GM23338 (cell line): ENCODE measurements around the gene LRRC27. TPM values are rescaled to one million over a fixed set of nuclear protein-coding genes. Genes with fewer than 3 reads are reported as not detected.

ENCODE experiments used
- ATAC-seq: fragments of 200-7000 bp; cut with Tn5 transposase; 3 replicates; pipeline ENCODE4 v1.9.1; 2020
- DNase-seq: peaks from one replicate; pipeline ENCODE4 v3.0.0-alpha.2; 2015; ENCODE audit warnings: low spot score
- H2AFZ ChIP-seq: fragments of 200-600 bp; sonication (generic); 2 replicates; pipeline ENCODE4 v1.8.0; 2016; ENCODE audit warnings: antibody characterized with exemption, mild to moderate bottlenecking, moderate library complexity
- H3F3A ChIP-seq: fragments of 200-600 bp; sonication (generic); replicated peaks from 2 replicates; pipeline ENCODE4 v1.8.0; 2017; ENCODE audit warnings: antibody characterized with exemption, mixed run types, low read depth
- H3K27ac ChIP-seq: fragments of 200-600 bp; sonication (generic); 2 replicates; pipeline ENCODE4 v1.6.1; 2016; ENCODE audit warnings: low read depth
- H3K27me3 ChIP-seq: fragments of 200-600 bp; sonication (generic); 2 replicates; pipeline ENCODE4 v1.8.0; 2016; ENCODE audit warnings: mild to moderate bottlenecking, mixed run types, moderate library complexity; ENCODE audit not compliant: insufficient read depth
- H3K36me3 ChIP-seq: fragments of 200-600 bp; sonication (generic); 2 replicates; pipeline ENCODE4 v1.8.0; 2016; ENCODE audit warnings: mild to moderate bottlenecking; ENCODE audit not compliant: insufficient read depth
- H3K4me1 ChIP-seq: fragments of 200-600 bp; sonication (generic); 2 replicates; pipeline ENCODE4 v1.8.0; 2016; ENCODE audit warnings: mild to moderate bottlenecking, moderate library complexity; ENCODE audit not compliant: insufficient read depth
- H3K4me2 ChIP-seq: fragments of 200-600 bp; sonication (generic); 2 replicates; pipeline ENCODE4 v1.7.1; 2017; ENCODE audit warnings: mixed run types
- H3K4me3 ChIP-seq: fragments of 200-600 bp; sonication (generic); 2 replicates; pipeline ENCODE4 v1.6.1; 2016; ENCODE audit warnings: mixed run types
- H3K79me2 ChIP-seq: fragments of 200-600 bp; sonication (generic); replicated peaks from 2 replicates; pipeline ENCODE4 v1.8.0; 2017; ENCODE audit warnings: mild to moderate bottlenecking; ENCODE audit not compliant: insufficient read depth
- H3K9me2 ChIP-seq: fragments of 200-600 bp; sonication (generic); 2 replicates; pipeline ENCODE4 v1.8.0; 2017; ENCODE audit not compliant: insufficient read depth
- H4K20me1 ChIP-seq: fragments of 200-600 bp; sonication (generic); replicated peaks from 2 replicates; pipeline ENCODE4 v1.8.0; 2017; ENCODE audit warnings: mild to moderate bottlenecking; ENCODE audit not compliant: insufficient read depth
- H3K27ac Mint-ChIP-seq: 2 replicates; pipeline ENCODE4 v1.8.0; 2020; ENCODE audit warnings: inconsistent platforms, mild to moderate bottlenecking, moderate library complexity, mixed read lengths
- H3K27me3 Mint-ChIP-seq: 3 replicates; pipeline ENCODE4 v1.8.0; 2022; ENCODE audit warnings: low read depth, mild to moderate bottlenecking, moderate library complexity, mixed read lengths, inconsistent platforms; ENCODE audit not compliant: insufficient read depth, poor library complexity
- H3K36me3 Mint-ChIP-seq: 3 replicates; pipeline ENCODE4 v1.8.0; 2021; ENCODE audit warnings: low read depth, mild to moderate bottlenecking, inconsistent platforms, moderate library complexity, mixed read lengths
- H3K4me1 Mint-ChIP-seq: 3 replicates; pipeline ENCODE4 v1.8.0; 2020; ENCODE audit warnings: mild to moderate bottlenecking, inconsistent platforms, mixed read lengths
- H3K4me3 Mint-ChIP-seq: 3 replicates; pipeline ENCODE4 v1.8.0; 2021; ENCODE audit warnings: moderate library complexity, mild to moderate bottlenecking, inconsistent platforms, mixed read lengths
- H3K9me3 Mint-ChIP-seq: 3 replicates; pipeline ENCODE4 v1.8.0; 2020; ENCODE audit warnings: moderate library complexity, mild to moderate bottlenecking, inconsistent platforms, mixed read lengths
- CREB1 ChIP-seq: fragments of 250-450 bp; sonication (Bioruptor Pico); IDR thresholded peaks from 2 replicates; pipeline ENCODE4 v1.5.0; 2020; ENCODE audit warnings: low read depth, mild to moderate bottlenecking, moderate library complexity
- EZH2 ChIP-seq: fragments of 200-600 bp; sonication (generic); IDR thresholded peaks from one replicate; pipeline ENCODE4 v1.8.0; 2017; ENCODE audit warnings: antibody characterized with exemption, mild to moderate bottlenecking, low read depth; ENCODE audit not compliant: unreplicated experiment
- EZH2phosphoT487 ChIP-seq: fragments of 200-600 bp; sonication (generic); IDR thresholded peaks from one replicate; pipeline ENCODE4 v1.8.1; 2018; ENCODE audit warnings: antibody characterized with exemption; ENCODE audit not compliant: unreplicated experiment
- JUNB ChIP-seq: IDR thresholded peaks from one replicate; pipeline ENCODE4 v1.6.1; 2016; ENCODE audit warnings: antibody characterized with exemption; ENCODE audit not compliant: unreplicated experiment
- NANOG ChIP-seq: IDR thresholded peaks from 2 replicates; pipeline ENCODE4 v1.6.1; 2016; ENCODE audit warnings: antibody characterized with exemption, borderline replicate concordance
- POLR2AphosphoS5 ChIP-seq: IDR thresholded peaks from 2 replicates; pipeline ENCODE4 v1.6.1; 2016; ENCODE audit warnings: antibody characterized with exemption, low read depth
- ZNF114 ChIP-seq: fragments of 250-450 bp; sonication (Bioruptor Pico); IDR thresholded peaks from 2 replicates; pipeline ENCODE4 v1.5.0; 2020; ENCODE audit warnings: mild to moderate bottlenecking, moderate library complexity
- ZNF331 ChIP-seq: fragments of 250-450 bp; sonication (Bioruptor Pico); IDR thresholded peaks from 2 replicates; pipeline ENCODE4 v1.5.0; 2020; ENCODE audit warnings: low read depth, mild to moderate bottlenecking, moderate library complexity
- polyA plus RNA-seq: library from polyadenylated mRNA; unstranded; fragments of >200 nt; fragmentation: Nextera tagmentation; extraction: Ambion mirVana; gene quantifications from 2 replicates; pipeline ENCODE4 v1.2.1, GENCODE V29; 2016
- total RNA-seq: library from RNA; depleted of rRNA; stranded (reverse); fragments of >200 nt; shearing (Covaris generic); gene quantifications from 2 replicates; pipeline ENCODE4 v1.2.3, GENCODE V29; 2014
- TF ChIP-seq, protein P1 (sequence below): fragments of 250-450 bp; sonication (Bioruptor Pico); IDR thresholded peaks from 2 replicates; pipeline ENCODE4 v1.5.0; 2020; ENCODE audit warnings: mild to moderate bottlenecking, moderate library complexity
- TF ChIP-seq, protein P2 (sequence below): IDR thresholded peaks from one replicate; pipeline ENCODE4 v1.6.1; 2018; ENCODE audit warnings: antibody characterized with exemption; ENCODE audit not compliant: unreplicated experiment
- TF ChIP-seq, protein P3 (sequence below), 2 experiments: fragments of 200-600 bp in 1 of 2; sonication (generic) in 1 of 2; conservative IDR thresholded peaks; 2 replicates each; pipeline versions ENCODE4 v1.5.1 to v1.6.1; 2016 to 2017; ENCODE audit warnings: antibody characterized with exemption in 2 of 2, low read depth in 2 of 2, mild to moderate bottlenecking in 2 of 2, moderate library complexity in 1 of 2

Gene LRRC27
- total and polyA plus RNA-seq, 2 experiments from 2014 or later, result 2.9 to 3.5 TPM

DNA sequence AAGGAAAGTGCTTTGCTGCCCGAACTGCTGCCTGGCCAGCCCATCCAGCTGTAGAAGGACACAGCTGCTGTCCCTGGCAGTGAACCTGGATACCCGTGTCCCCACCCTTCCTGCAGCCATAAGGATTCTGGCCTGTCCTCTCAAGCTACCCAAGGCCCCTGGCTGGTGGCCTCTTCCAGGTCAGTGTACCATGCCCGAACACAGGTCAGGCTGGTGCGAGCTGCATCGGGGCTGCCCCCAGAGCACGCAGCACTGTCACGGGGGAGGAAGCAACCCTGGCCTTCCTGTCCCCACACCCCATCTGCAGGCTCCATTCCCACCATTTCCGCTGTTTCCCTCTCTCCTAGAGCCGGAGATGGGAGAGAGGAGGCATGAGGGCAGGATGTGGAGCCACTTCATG lies 34.5 kb downstream of the LRRC27 start:
- Mint-ChIP-seq H3K4me3 (no peak overlapping the region), H3K27me3 (peaks cover 10% of the 10 kb centered on the region), H3K9me3 (no peaks in the 10 kb centered on the region), H3K4me1 (peaks cover 26% of the 10 kb centered on the region), H3K27ac (no peak overlapping the region), H3K36me3 (no peaks in the 10 kb centered on the region)
- Histone ChIP-seq H4K20me1 (no peaks in the 10 kb centered on the region), H3K27ac (no peak overlapping the region), H3K9me2 (no peaks in the 10 kb centered on the region), H3K4me3 (no peak overlapping the region), H3K36me3 (no peaks in the 10 kb centered on the region), H3K4me1 (no peaks in the 10 kb centered on the region), H3K79me2 (no peaks in the 10 kb centered on the region), H3F3A (0 out of 2 replicates have a peak, but pooled peaks cover 3% of the 10 kb centered on the region), H3K27me3 (no peaks in the 10 kb centered on the region), H2AFZ (no peak overlapping the region), H3K4me2 (no peak overlapping the region)
- ATAC-seq (no peak), DNase-seq (no peak)
- TF ChIP-seq NANOG (no peak), CREB1 (no peak), JUNB (no peak), ZNF114 (CRISPR knock-in tag) (no peak), EZH2 (no peak), POLR2AphosphoS5 (no peak), EZH2phosphoT487 (no peak), ZNF331 (CRISPR knock-in tag) (no peak)
- TF ChIP-seq, protein P1, sequence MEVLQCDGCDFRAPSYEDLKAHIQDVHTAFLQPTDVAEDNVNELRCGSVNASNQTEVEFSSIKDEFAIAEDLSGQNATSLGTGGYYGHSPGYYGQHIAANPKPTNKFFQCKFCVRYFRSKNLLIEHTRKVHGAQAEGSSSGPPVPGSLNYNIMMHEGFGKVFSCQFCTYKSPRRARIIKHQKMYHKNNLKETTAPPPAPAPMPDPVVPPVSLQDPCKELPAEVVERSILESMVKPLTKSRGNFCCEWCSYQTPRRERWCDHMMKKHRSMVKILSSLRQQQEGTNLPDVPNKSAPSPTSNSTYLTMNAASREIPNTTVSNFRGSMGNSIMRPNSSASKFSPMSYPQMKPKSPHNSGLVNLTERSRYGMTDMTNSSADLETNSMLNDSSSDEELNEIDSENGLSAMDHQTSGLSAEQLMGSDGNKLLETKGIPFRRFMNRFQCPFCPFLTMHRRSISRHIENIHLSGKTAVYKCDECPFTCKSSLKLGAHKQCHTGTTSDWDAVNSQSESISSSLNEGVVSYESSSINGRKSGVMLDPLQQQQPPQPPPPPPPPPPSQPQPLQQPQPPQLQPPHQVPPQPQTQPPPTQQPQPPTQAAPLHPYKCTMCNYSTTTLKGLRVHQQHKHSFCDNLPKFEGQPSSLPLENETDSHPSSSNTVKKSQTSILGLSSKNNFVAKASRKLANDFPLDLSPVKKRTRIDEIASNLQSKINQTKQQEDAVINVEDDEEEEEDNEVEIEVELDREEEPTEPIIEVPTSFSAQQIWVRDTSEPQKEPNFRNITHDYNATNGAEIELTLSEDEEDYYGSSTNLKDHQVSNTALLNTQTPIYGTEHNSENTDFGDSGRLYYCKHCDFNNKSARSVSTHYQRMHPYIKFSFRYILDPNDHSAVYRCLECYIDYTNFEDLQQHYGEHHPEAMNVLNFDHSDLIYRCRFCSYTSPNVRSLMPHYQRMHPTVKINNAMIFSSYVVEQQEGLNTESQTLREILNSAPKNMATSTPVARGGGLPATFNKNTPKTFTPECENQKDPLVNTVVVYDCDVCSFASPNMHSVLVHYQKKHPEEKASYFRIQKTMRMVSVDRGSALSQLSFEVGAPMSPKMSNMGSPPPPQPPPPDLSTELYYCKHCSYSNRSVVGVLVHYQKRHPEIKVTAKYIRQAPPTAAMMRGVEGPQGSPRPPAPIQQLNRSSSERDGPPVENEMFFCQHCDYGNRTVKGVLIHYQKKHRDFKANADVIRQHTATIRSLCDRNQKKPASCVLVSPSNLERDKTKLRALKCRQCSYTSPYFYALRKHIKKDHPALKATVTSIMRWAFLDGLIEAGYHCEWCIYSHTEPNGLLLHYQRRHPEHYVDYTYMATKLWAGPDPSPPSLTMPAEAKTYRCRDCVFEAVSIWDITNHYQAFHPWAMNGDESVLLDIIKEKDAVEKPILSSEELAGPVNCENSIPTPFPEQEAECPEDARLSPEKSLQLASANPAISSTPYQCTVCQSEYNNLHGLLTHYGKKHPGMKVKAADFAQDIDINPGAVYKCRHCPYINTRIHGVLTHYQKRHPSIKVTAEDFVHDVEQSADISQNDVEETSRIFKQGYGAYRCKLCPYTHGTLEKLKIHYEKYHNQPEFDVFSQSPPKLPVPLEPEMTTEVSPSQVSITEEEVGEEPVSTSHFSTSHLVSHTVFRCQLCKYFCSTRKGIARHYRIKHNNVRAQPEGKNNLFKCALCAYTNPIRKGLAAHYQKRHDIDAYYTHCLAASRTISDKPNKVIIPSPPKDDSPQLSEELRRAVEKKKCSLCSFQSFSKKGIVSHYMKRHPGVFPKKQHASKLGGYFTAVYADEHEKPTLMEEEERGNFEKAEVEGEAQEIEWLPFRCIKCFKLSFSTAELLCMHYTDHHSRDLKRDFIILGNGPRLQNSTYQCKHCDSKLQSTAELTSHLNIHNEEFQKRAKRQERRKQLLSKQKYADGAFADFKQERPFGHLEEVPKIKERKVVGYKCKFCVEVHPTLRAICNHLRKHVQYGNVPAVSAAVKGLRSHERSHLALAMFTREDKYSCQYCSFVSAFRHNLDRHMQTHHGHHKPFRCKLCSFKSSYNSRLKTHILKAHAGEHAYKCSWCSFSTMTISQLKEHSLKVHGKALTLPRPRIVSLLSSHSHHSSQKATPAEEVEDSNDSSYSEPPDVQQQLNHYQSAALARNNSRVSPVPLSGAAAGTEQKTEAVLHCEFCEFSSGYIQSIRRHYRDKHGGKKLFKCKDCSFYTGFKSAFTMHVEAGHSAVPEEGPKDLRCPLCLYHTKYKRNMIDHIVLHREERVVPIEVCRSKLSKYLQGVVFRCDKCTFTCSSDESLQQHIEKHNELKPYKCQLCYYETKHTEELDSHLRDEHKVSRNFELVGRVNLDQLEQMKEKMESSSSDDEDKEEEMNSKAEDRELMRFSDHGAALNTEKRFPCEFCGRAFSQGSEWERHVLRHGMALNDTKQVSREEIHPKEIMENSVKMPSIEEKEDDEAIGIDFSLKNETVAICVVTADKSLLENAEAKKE (CRISPR knock-in tag), result no peak
- TF ChIP-seq, protein P2, sequence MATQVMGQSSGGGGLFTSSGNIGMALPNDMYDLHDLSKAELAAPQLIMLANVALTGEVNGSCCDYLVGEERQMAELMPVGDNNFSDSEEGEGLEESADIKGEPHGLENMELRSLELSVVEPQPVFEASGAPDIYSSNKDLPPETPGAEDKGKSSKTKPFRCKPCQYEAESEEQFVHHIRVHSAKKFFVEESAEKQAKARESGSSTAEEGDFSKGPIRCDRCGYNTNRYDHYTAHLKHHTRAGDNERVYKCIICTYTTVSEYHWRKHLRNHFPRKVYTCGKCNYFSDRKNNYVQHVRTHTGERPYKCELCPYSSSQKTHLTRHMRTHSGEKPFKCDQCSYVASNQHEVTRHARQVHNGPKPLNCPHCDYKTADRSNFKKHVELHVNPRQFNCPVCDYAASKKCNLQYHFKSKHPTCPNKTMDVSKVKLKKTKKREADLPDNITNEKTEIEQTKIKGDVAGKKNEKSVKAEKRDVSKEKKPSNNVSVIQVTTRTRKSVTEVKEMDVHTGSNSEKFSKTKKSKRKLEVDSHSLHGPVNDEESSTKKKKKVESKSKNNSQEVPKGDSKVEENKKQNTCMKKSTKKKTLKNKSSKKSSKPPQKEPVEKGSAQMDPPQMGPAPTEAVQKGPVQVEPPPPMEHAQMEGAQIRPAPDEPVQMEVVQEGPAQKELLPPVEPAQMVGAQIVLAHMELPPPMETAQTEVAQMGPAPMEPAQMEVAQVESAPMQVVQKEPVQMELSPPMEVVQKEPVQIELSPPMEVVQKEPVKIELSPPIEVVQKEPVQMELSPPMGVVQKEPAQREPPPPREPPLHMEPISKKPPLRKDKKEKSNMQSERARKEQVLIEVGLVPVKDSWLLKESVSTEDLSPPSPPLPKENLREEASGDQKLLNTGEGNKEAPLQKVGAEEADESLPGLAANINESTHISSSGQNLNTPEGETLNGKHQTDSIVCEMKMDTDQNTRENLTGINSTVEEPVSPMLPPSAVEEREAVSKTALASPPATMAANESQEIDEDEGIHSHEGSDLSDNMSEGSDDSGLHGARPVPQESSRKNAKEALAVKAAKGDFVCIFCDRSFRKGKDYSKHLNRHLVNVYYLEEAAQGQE, result no peak
- TF ChIP-seq, protein P3, sequence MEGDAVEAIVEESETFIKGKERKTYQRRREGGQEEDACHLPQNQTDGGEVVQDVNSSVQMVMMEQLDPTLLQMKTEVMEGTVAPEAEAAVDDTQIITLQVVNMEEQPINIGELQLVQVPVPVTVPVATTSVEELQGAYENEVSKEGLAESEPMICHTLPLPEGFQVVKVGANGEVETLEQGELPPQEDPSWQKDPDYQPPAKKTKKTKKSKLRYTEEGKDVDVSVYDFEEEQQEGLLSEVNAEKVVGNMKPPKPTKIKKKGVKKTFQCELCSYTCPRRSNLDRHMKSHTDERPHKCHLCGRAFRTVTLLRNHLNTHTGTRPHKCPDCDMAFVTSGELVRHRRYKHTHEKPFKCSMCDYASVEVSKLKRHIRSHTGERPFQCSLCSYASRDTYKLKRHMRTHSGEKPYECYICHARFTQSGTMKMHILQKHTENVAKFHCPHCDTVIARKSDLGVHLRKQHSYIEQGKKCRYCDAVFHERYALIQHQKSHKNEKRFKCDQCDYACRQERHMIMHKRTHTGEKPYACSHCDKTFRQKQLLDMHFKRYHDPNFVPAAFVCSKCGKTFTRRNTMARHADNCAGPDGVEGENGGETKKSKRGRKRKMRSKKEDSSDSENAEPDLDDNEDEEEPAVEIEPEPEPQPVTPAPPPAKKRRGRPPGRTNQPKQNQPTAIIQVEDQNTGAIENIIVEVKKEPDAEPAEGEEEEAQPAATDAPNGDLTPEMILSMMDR (conservative IDR thresholded peaks at IDR 0.05; ENCODE audit: low read depth in 2 of 2), result no peak
